Activated T-helper 2 cell treated with anti-CD3 and anti-CD28 coated beads, Interferon-gamma antibody, Interleukin-2, Interleukin-4, amounts not matched to agents 10 μg/mL and 5 μg/mL and 100 μg/mL, durations not matched to agents 14 hours and 24 hours and 36 hours (primary cell): ENCODE data around the gene ACAA1. TPM values are rescaled to one million over a fixed set of nuclear protein-coding genes. Genes with fewer than 3 reads are reported as not detected.

Experiments used
- DNase-seq: peaks from one replicate; pipeline ENCODE4 v3.0.0; 2021; ENCODE audit warnings: low spot score
- H3K27ac Mint-ChIP-seq: one replicate; pipeline ENCODE4 v1.8.0; 2021; ENCODE audit warnings: mixed read lengths
- H3K27me3 Mint-ChIP-seq: one replicate; pipeline ENCODE4 v1.8.0; 2021; ENCODE audit warnings: low read depth, mixed read lengths
- H3K36me3 Mint-ChIP-seq: one replicate; pipeline ENCODE4 v1.8.0; 2021; ENCODE audit warnings: low read depth, mixed read lengths
- H3K4me1 Mint-ChIP-seq: one replicate; pipeline ENCODE4 v1.8.0; 2021; ENCODE audit warnings: low read depth, mixed read lengths
- H3K4me3 Mint-ChIP-seq: one replicate; pipeline ENCODE4 v1.8.0; 2021; ENCODE audit warnings: low read depth, mild to moderate bottlenecking, moderate library complexity, mixed read lengths
- H3K9me3 Mint-ChIP-seq: one replicate; pipeline ENCODE4 v1.8.0; 2021; ENCODE audit warnings: mixed read lengths
- intact Hi-C: fragments of 100-400 bp; cut with micrococcal nuclease; formaldehyde crosslinking; loops from one replicate; pipeline ENCODE4 v1.15.1; 2023
- total RNA-seq: library from RNA; stranded (reverse); gene quantifications from 2 replicates; pipeline ENCODE4 v1.2.3, GENCODE V29; 2022

Gene ACAA1
- total RNA-seq, 1 donor from 2014 or later: 69.5 TPM

GRCh38 chr3:38118421-38119247 lies 18.3 kb downstream of the ACAA1 start:
- H3K27ac Mint-ChIP-seq: no peak overlapping the region

GRCh38 chr3:38117748-38118420 lies 19.0 kb downstream of the ACAA1 start:
- Mint-ChIP-seq H3K9me3 (no peaks in the 10 kb centered on the region), H3K4me1 (no peaks in the 10 kb centered on the region), H3K4me3 (no peak overlapping the region), H3K36me3 (peaks cover 30% of the 10 kb centered on the region), H3K27me3 (no peaks in the 10 kb centered on the region), H3K27ac (no peak overlapping the region)
- intact Hi-C loops: loop anchor here (2.0 to 5.0 kb wide), 2 partner anchors 229 to 364 kb away; partner anchors contain the start of gene XYLB
- DNase-seq: peak; percentile 68

More at GRCh38 chr3:38118421-38119247, 18.3 kb downstream of the ACAA1 start:
- DNase-seq: no peak
- H3K9me3 Mint-ChIP-seq: no peaks in the 10 kb centered on the region
- intact Hi-C loops: loop anchor here (2.0 to 5.0 kb wide), 2 partner anchors 228 to 364 kb away; partner anchors contain the start of gene XYLB
- H3K36me3 Mint-ChIP-seq: peaks cover 35% of the 10 kb centered on the region
- H3K4me1 Mint-ChIP-seq: no peaks in the 10 kb centered on the region
- H3K27me3 Mint-ChIP-seq: no peaks in the 10 kb centered on the region
- no peak overlapping the region for H3K4me3 Mint-ChIP-seq

GRCh38 chr3:38117163-38117716 lies 19.7 kb downstream of the ACAA1 start:
- H3K9me3 Mint-ChIP-seq: no peaks in the 10 kb centered on the region
- DNase-seq: no peak
- no peaks in the 10 kb centered on the region for H3K4me1 Mint-ChIP-seq
- no peak overlapping the region for H3K27ac Mint-ChIP-seq
- no peak overlapping the region for H3K4me3 Mint-ChIP-seq
- H3K36me3 Mint-ChIP-seq: peaks cover 24% of the 10 kb centered on the region
- no peaks in the 10 kb centered on the region for H3K27me3 Mint-ChIP-seq
- intact Hi-C loops: loop anchor here (5.0 kb wide), 1 partner anchor 365 kb away; no protein-coding TSS in a partner anchor

- no peaks in the 10 kb centered on the region for H3K27me3 Mint-ChIP-seq
- H3K27ac Mint-ChIP-seq: no peak overlapping the region
- no peaks in the 10 kb centered on the region for H3K4me1 Mint-ChIP-seq
- no peaks in the 10 kb centered on the region for H3K9me3 Mint-ChIP-seq
- H3K36me3 Mint-ChIP-seq: peaks cover 20% of the 10 kb centered on the region
- no peak overlapping the region for H3K4me3 Mint-ChIP-seq
- DNase-seq: no peak
- intact Hi-C loops: loop anchor here (5.0 kb wide), 1 partner anchor 366 kb away; no protein-coding TSS in a partner anchor
Observed at GRCh38 chr3:38116471-38117162, 20.3 kb downstream of the ACAA1 start.

GRCh38 chr3:38115645-38116427 lies 21.1 kb downstream of the ACAA1 start:
- no peaks in the 10 kb centered on the region for H3K27me3 Mint-ChIP-seq
- intact Hi-C loops: loop anchor here (5.0 kb wide), 1 partner anchor 366 kb away; no protein-coding TSS in a partner anchor
- H3K27ac Mint-ChIP-seq: no peak overlapping the region
- no peaks in the 10 kb centered on the region for H3K4me1 Mint-ChIP-seq
- no peak for DNase-seq
- no peaks in the 10 kb centered on the region for H3K9me3 Mint-ChIP-seq
- no peak overlapping the region for H3K4me3 Mint-ChIP-seq
- peaks cover 16% of the 10 kb centered on the region for H3K36me3 Mint-ChIP-seq

- Mint-ChIP-seq H3K4me3 (no peak overlapping the region), H3K36me3 (peaks cover 9% of the 10 kb centered on the region), H3K27ac (no peak overlapping the region), H3K27me3 (no peaks in the 10 kb centered on the region), H3K9me3 (no peaks in the 10 kb centered on the region), H3K4me1 (no peaks in the 10 kb centered on the region)
- intact Hi-C loops: loop anchor here (5.0 kb wide), 1 partner anchor 367 kb away; no protein-coding TSS in a partner anchor
- no peak for DNase-seq
Observed at GRCh38 chr3:38114875-38115644, 21.9 kb downstream of the ACAA1 start.

GRCh38 chr3:38114052-38114874 lies 22.7 kb downstream of the ACAA1 start:
- DNase-seq: no peak
- Mint-ChIP-seq H3K4me1 (no peaks in the 10 kb centered on the region), H3K27me3 (no peaks in the 10 kb centered on the region), H3K4me3 (no peak overlapping the region), H3K9me3 (no peaks in the 10 kb centered on the region), H3K27ac (no peak overlapping the region), H3K36me3 (peaks cover 6% of the 10 kb centered on the region)
- intact Hi-C loops: no loop called here

- Mint-ChIP-seq H3K27ac (no peak overlapping the region), H3K4me1 (no peaks in the 10 kb centered on the region), H3K9me3 (no peaks in the 10 kb centered on the region), H3K36me3 (no peaks in the 10 kb centered on the region), H3K27me3 (no peaks in the 10 kb centered on the region), H3K4me3 (no peak overlapping the region)
- intact Hi-C loops: no loop called here
- no peak for DNase-seq
Observed at GRCh38 chr3:38112378-38112761, 24.6 kb downstream of the ACAA1 start.

GRCh38 chr3:38111696-38112377 lies 25.1 kb downstream of the ACAA1 start:
- Mint-ChIP-seq H3K27me3 (peaks cover under 1% of the 10 kb centered on the region), H3K4me3 (no peak overlapping the region), H3K27ac (no peak overlapping the region), H3K4me1 (no peaks in the 10 kb centered on the region), H3K9me3 (no peaks in the 10 kb centered on the region), H3K36me3 (no peaks in the 10 kb centered on the region)
- no peak for DNase-seq
- intact Hi-C loops: no loop called here

GRCh38 chr3:38111201-38111600 lies 25.7 kb downstream of the ACAA1 start:
- Mint-ChIP-seq H3K4me3 (no peak overlapping the region), H3K4me1 (no peaks in the 10 kb centered on the region), H3K9me3 (no peaks in the 10 kb centered on the region), H3K27ac (no peak overlapping the region), H3K36me3 (no peaks in the 10 kb centered on the region), H3K27me3 (peaks cover 2% of the 10 kb centered on the region)
- intact Hi-C loops: no loop called here
- DNase-seq: no peak
